Stomach smooth muscle (tissue), 2 donors: ENCODE measurements around the gene SLC18A2.

ENCODE experiments used
- H3K27ac ChIP-seq: one replicate; pipeline ENCODE4 v1.7.0; 2013; ENCODE audit warnings: mild to moderate bottlenecking, low read length, inconsistent platforms
- H3K27me3 ChIP-seq, 2 donors: one replicate each; pipeline ENCODE4 v1.7.0; 2013; ENCODE audit warnings: low read length in 2 of 2; ENCODE audit not compliant: insufficient read depth in 2 of 2, control insufficient read depth in 1 of 2
- H3K36me3 ChIP-seq, 2 donors: one replicate each; pipeline ENCODE4 v1.7.0; 2013; ENCODE audit warnings: low read length in 2 of 2; ENCODE audit not compliant: control insufficient read depth in 2 of 2, insufficient read depth in 2 of 2
- H3K4me1 ChIP-seq: one replicate; pipeline ENCODE4 v1.7.0; 2013; ENCODE audit warnings: low read length; ENCODE audit not compliant: control insufficient read depth, insufficient read depth
- H3K4me3 ChIP-seq, 2 donors: one replicate each; pipeline ENCODE4 v1.7.0; 2013; ENCODE audit warnings: low read length in 2 of 2
- H3K9ac ChIP-seq, 2 donors: one replicate each; pipeline ENCODE4 v1.7.0; 2013; ENCODE audit warnings: low read length in 2 of 2, mild to moderate bottlenecking in 1 of 2
- H3K9me3 ChIP-seq, 2 donors: one replicate each; pipeline ENCODE4 v1.7.0; 2013; ENCODE audit warnings: low read length in 2 of 2; ENCODE audit not compliant: control insufficient read depth in 2 of 2
- donor health status: healthy.
- donor health status: Pancreatic carcinoma.

Gene SLC18A2

GRCh38 chr10:117262903-117263293 lies 22.0 kb downstream of the SLC18A2 start:
- Histone ChIP-seq H3K27me3 (peaks cover 9 to 15% of the 10 kb centered on the region in 2 donors), H3K9me3 (no peaks in the 10 kb centered on the region), H3K4me1 (no peaks in the 10 kb centered on the region), H3K9ac (no peak overlapping the region), H3K4me3 (no peak overlapping the region), H3K27ac (no peak overlapping the region), H3K36me3 (no peaks in the 10 kb centered on the region)

- H3K36me3 ChIP-seq = no peaks in the 10 kb centered on the region
- no peak overlapping the region for H3K9ac ChIP-seq
- H3K4me3 ChIP-seq = no peak overlapping the region
- H3K4me1 ChIP-seq = no peaks in the 10 kb centered on the region
- no peaks in the 10 kb centered on the region for H3K9me3 ChIP-seq
- H3K27ac ChIP-seq = no peak overlapping the region
- H3K27me3 ChIP-seq = peaks cover 9 to 15% of the 10 kb centered on the region in 2 donors
These were observed 23.9 kb downstream of the SLC18A2 start for GRCh38 chr10:117264782-117265181.

GRCh38 chr10:117266400-117266799 lies 25.5 kb downstream of the SLC18A2 start:
- Histone ChIP-seq H3K9ac (no peak overlapping the region), H3K9me3 (no peaks in the 10 kb centered on the region), H3K4me1 (no peaks in the 10 kb centered on the region), H3K27ac (no peak overlapping the region), H3K27me3 (peaks cover 5 to 7% of the 10 kb centered on the region in 2 donors), H3K36me3 (no peaks in the 10 kb centered on the region), H3K4me3 (no peak overlapping the region)

- peaks cover 3 to 4% of the 10 kb centered on the region in 2 donors for H3K27me3 ChIP-seq
- H3K9me3 ChIP-seq = no peaks in the 10 kb centered on the region
- no peak overlapping the region for H3K27ac ChIP-seq
- H3K4me3 ChIP-seq = no peak overlapping the region
- H3K9ac ChIP-seq = no peak overlapping the region
- H3K4me1 ChIP-seq = no peaks in the 10 kb centered on the region
- H3K36me3 ChIP-seq = no peaks in the 10 kb centered on the region
These were observed 25.9 kb downstream of the SLC18A2 start for GRCh38 chr10:117266812-117267211.

- H3K4me3 ChIP-seq = no peak overlapping the region
- H3K27ac ChIP-seq = no peak overlapping the region
- H3K27me3 ChIP-seq = no peaks in the 10 kb centered on the region
- no peaks in the 10 kb centered on the region for H3K9me3 ChIP-seq
- H3K4me1 ChIP-seq = no peaks in the 10 kb centered on the region
- H3K36me3 ChIP-seq = no peaks in the 10 kb centered on the region
- no peak overlapping the region for H3K9ac ChIP-seq
These were observed 27.3 kb downstream of the SLC18A2 start for GRCh38 chr10:117268258-117268657.

- Histone ChIP-seq H3K4me1 (no peaks in the 10 kb centered on the region), H3K36me3 (no peaks in the 10 kb centered on the region), H3K4me3 (no peak overlapping the region), H3K9me3 (no peaks in the 10 kb centered on the region), H3K27ac (no peak overlapping the region), H3K27me3 (no peaks in the 10 kb centered on the region), H3K9ac (no peak overlapping the region)
These were observed 28.0 kb downstream of the SLC18A2 start for GRCh38 chr10:117268907-117269306.

GRCh38 chr10:117271427-117271826 lies 30.5 kb downstream of the SLC18A2 start:
- H3K27me3 ChIP-seq = no peaks in the 10 kb centered on the region
- no peaks in the 10 kb centered on the region for H3K4me1 ChIP-seq
- no peaks in the 10 kb centered on the region for H3K9me3 ChIP-seq
- no peak overlapping the region for H3K27ac ChIP-seq
- no peak overlapping the region for H3K4me3 ChIP-seq
- H3K9ac ChIP-seq = no peak overlapping the region
- H3K36me3 ChIP-seq = no peaks in the 10 kb centered on the region

- Histone ChIP-seq H3K9ac (no peak overlapping the region), H3K27me3 (no peaks in the 10 kb centered on the region), H3K27ac (no peak overlapping the region), H3K4me1 (no peaks in the 10 kb centered on the region), H3K36me3 (no peaks in the 10 kb centered on the region), H3K4me3 (no peak overlapping the region), H3K9me3 (no peaks in the 10 kb centered on the region)
These were observed 31.5 kb downstream of the SLC18A2 start for GRCh38 chr10:117272195-117273076.

- H3K9ac ChIP-seq = no peak overlapping the region
- H3K27me3 ChIP-seq = no peaks in the 10 kb centered on the region
- H3K36me3 ChIP-seq = no peaks in the 10 kb centered on the region
- no peak overlapping the region for H3K4me3 ChIP-seq
- no peak overlapping the region for H3K27ac ChIP-seq
- H3K9me3 ChIP-seq = no peaks in the 10 kb centered on the region
- no peaks in the 10 kb centered on the region for H3K4me1 ChIP-seq
These were observed 33.1 kb downstream of the SLC18A2 start for GRCh38 chr10:117273980-117274379.

- Histone ChIP-seq H3K27me3 (no peaks in the 10 kb centered on the region), H3K9me3 (no peaks in the 10 kb centered on the region), H3K27ac (no peak overlapping the region), H3K4me1 (no peaks in the 10 kb centered on the region), H3K36me3 (no peaks in the 10 kb centered on the region), H3K9ac (no peak overlapping the region), H3K4me3 (no peak overlapping the region)
These were observed 33.6 kb downstream of the SLC18A2 start for GRCh38 chr10:117274509-117274908.

GRCh38 chr10:117275121-117275520 lies 34.2 kb downstream of the SLC18A2 start:
- H3K27me3 ChIP-seq = no peaks in the 10 kb centered on the region
- H3K4me1 ChIP-seq = no peaks in the 10 kb centered on the region
- H3K9ac ChIP-seq = no peak overlapping the region
- H3K4me3 ChIP-seq = no peak overlapping the region
- no peak overlapping the region for H3K27ac ChIP-seq
- no peaks in the 10 kb centered on the region for H3K9me3 ChIP-seq
- no peaks in the 10 kb centered on the region for H3K36me3 ChIP-seq
